Breast epithelium (tissue), 4 donors: ENCODE results near the gene SRC. TPM values are rescaled to one million over a fixed set of nuclear protein-coding genes. Genes with fewer than 3 reads are reported as not detected.

Source experiments
- DNase-seq, 2 donors: peaks; one replicate each; pipeline ENCODE4 v3.0.0-alpha.2; 2019; ENCODE audit warnings: low spot score in 2 of 2
- H3K27ac ChIP-seq, 2 donors: fragments of 200-600 bp; sonication (generic) in 1 of 2; one replicate each; pipeline ENCODE4 v1.5.1; 2016 to 2019; ENCODE audit warnings: mild to moderate bottlenecking in 1 of 2
- H3K27me3 ChIP-seq, 2 donors: fragments of 200-600 bp; sonication (generic) in 1 of 2; one replicate each; pipeline versions ENCODE4 v1.5.1 to v1.6.0; 2017 to 2019; ENCODE audit warnings: control low read depth in 1 of 2, mild to moderate bottlenecking in 1 of 2
- H3K36me3 ChIP-seq: fragments of 200-600 bp; one replicate; pipeline ENCODE4 v1.5.1; 2019
- H3K4me1 ChIP-seq, 2 donors: fragments of 200-600 bp; sonication (generic); one replicate each; pipeline ENCODE4 v1.5.1; 2016 to 2019; ENCODE audit warnings: control low read depth in 1 of 2
- H3K4me3 ChIP-seq, 3 donors: fragments of 200-600 bp; sonication (generic); 1 replicate in 2 of 3; 2 replicates in 1 of 3; pipeline ENCODE4 v1.5.1; 2016 to 2019; ENCODE audit warnings: mild to moderate bottlenecking in 3 of 3, moderate library complexity in 2 of 3
- H3K9me3 ChIP-seq, 2 donors: fragments of 200-600 bp; sonication (generic) in 1 of 2; one replicate each; pipeline ENCODE4 v1.5.1; 2016 to 2019; ENCODE audit warnings: control low read depth in 1 of 2
- POLR2A ChIP-seq: fragments of 450-650 bp; IDR thresholded peaks from one replicate; pipeline ENCODE4 v1.6.1; 2016; ENCODE audit warnings: antibody characterized with exemption, mild to moderate bottlenecking, moderate library complexity
- POLR2AphosphoS5 ChIP-seq, 3 donors: sonication (generic); formaldehyde crosslinking; IDR thresholded peaks; one replicate each; pipeline ENCODE4 v1.6.1; 2017; ENCODE audit warnings: antibody characterized with exemption in 3 of 3
- intact Hi-C: fragments of 100-400 bp; cut with DNase I; formaldehyde crosslinking; loops from one replicate; pipeline ENCODE4 v1.15.1; 2023; ENCODE audit warnings: low total_unique reads
- total RNA-seq, 3 donors: library from RNA; depleted of rRNA; stranded (reverse); fragments of >200 nt; gene quantifications; one replicate each; pipeline ENCODE4 v1.1.0, GENCODE V29; 2016
- TF ChIP-seq, protein P1 (sequence below), 3 donors: fragments of 450-650 bp; IDR thresholded peaks; one replicate each; pipeline ENCODE4 v1.5.1; 2016 to 2017; ENCODE audit warnings: antibody characterized with exemption in 3 of 3, mild to moderate bottlenecking in 3 of 3, moderate library complexity in 3 of 3

SRC gene
- total RNA-seq, 3 donors from 2014 or later, result 12.8 to 25.6 (median 20.6) TPM

DNA sequence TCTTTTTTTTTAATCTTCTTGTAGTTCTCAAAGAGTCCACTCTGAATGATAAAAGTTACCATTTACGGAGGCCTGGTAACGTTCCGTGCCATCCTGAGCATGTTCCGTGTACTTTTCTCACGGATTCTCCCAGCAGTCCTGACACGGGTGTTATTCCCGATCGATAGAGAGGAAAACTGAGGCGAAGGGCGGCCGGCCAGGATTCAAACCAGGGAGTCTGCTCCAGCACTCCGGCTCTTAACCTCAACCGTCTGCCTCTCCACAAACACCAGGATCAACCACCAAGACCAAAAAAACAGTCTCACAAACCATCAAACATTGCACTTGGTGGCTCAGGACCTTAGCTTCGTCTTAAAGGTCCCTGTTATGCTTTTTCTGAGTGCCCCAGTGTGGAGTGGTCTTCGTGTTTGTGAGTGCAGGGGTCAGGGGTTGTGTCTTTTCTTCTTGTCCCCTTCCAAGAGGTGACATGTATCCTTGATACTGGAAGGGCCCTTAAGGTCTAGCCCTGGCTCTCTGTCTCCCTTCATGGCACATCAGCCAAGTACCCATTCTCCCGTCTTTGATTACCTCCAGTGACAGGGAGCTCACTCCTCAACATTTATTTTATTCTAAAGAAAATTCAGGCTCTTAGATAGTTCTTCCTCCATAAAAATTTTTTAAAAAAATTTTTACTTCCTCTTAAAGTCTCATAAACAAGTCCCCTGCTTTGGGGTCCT, 35.1 kb downstream of the SRC start:
- TF ChIP-seq, protein P1, sequence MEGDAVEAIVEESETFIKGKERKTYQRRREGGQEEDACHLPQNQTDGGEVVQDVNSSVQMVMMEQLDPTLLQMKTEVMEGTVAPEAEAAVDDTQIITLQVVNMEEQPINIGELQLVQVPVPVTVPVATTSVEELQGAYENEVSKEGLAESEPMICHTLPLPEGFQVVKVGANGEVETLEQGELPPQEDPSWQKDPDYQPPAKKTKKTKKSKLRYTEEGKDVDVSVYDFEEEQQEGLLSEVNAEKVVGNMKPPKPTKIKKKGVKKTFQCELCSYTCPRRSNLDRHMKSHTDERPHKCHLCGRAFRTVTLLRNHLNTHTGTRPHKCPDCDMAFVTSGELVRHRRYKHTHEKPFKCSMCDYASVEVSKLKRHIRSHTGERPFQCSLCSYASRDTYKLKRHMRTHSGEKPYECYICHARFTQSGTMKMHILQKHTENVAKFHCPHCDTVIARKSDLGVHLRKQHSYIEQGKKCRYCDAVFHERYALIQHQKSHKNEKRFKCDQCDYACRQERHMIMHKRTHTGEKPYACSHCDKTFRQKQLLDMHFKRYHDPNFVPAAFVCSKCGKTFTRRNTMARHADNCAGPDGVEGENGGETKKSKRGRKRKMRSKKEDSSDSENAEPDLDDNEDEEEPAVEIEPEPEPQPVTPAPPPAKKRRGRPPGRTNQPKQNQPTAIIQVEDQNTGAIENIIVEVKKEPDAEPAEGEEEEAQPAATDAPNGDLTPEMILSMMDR (IDR thresholded peaks at IDR 0.05), result no peak
- TF ChIP-seq POLR2A (no peak), POLR2AphosphoS5 (IDR thresholded peaks at IDR 0.05) (no peak)
- intact Hi-C loops, result loop anchor here (10.0 kb wide), 1 partner anchor 106 kb away; no protein-coding TSS in a partner anchor
- DNase-seq, result no peak
- no peak overlapping the region for H3K4me3 ChIP-seq
- no peaks in the 10 kb centered on the region for H3K36me3 ChIP-seq
- H3K27me3 ChIP-seq, result no peaks in the 10 kb centered on the region
- H3K9me3 ChIP-seq, result no peaks in the 10 kb centered on the region
- H3K27ac ChIP-seq, result no peak overlapping the region
- no peaks in the 10 kb centered on the region for H3K4me1 ChIP-seq

DNA sequence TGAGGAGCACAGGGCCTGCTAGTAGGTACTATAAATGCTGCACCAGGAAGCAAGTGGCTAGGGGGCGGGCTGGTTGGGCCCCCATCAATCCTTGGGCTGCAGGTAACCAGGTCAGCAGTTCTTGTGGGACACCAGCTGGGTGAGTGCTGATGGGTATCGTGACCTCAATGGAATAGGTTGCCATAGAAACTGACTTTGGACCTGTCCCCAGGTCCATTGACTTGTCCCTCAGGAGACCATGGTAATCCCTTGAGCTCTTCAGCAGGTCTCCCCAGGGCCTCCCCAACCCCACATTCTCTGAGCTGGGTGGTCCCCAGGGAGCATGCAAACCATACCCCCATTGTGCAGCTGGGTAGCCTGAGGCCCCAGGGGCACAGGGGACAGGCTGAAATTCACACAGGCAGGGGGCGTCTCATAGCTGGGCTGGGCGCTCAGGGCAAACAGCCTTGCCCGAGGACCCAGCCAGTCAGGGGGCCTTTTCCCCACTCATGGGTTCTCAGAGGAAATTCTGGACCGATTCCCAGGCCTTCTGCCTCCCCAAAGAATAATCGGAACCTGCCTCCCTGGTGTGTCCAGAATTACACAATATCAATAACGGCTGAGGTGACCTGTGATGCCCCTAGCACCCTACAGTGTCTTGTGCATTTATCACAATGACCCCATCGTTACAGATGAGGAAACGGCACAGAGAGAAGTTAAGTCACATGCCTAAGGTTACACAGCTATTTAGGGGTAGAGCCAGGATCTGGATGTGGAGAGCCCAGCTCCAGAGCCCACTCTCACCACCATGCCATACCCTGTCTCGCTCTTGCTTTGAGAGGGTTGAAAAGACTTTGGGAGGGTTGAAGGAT, 35.9 kb downstream of the SRC start:
- H3K4me1 ChIP-seq, result no peaks in the 10 kb centered on the region
- DNase-seq, result no peak
- no peaks in the 10 kb centered on the region for H3K9me3 ChIP-seq
- H3K27me3 ChIP-seq, result no peaks in the 10 kb centered on the region
- TF ChIP-seq POLR2A, result no peak
- TF ChIP-seq, protein P1 (IDR thresholded peaks at IDR 0.05), result no peak
- no peak for TF ChIP-seq POLR2AphosphoS5 (IDR thresholded peaks at IDR 0.05)
- H3K4me3 ChIP-seq, result no peak overlapping the region
- intact Hi-C loops, result loop anchor here (10.0 kb wide), 1 partner anchor 107 kb away; no protein-coding TSS in a partner anchor
- no peaks in the 10 kb centered on the region for H3K36me3 ChIP-seq
- no peak overlapping the region for H3K27ac ChIP-seq

DNA sequence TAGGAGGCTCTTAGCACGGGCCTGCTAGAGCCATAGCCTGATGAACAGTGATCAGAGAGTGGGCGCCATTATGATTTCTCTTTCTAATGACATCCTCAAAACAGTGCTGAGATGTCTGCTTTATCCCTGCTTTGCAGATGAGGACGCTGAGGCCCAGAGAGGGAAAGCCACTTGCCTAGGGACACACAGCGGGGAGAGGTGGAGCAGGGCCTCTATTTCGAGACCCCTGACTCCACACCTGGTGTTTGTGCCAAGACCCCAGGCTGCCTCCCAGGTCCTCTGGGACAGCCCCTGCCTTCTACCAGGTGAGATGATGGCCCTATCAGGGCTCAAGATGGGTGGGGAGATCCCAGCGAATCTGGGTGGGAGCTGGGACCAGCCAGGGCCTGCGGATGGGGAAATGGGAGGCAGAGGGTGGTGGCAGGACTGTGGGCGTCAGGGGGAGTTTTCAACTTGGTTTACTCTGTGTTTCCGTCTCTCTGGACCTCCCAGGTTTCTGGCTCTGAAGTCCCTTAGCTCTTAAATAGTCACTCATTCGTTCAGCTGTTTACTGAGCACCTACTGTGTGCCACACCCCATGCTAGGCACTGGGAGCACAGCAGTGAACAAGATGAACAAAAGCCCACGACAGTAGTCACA, 36.7 kb downstream of the SRC start:
- H3K36me3 ChIP-seq, result no peaks in the 10 kb centered on the region
- no peak for DNase-seq
- no peak overlapping the region for H3K27ac ChIP-seq
- TF ChIP-seq, protein P1 (IDR thresholded peaks at IDR 0.05), result no peak
- TF ChIP-seq POLR2AphosphoS5 (IDR thresholded peaks at IDR 0.05) (no peak), POLR2A (no peak)
- no peaks in the 10 kb centered on the region for H3K4me1 ChIP-seq
- H3K9me3 ChIP-seq, result no peaks in the 10 kb centered on the region
- intact Hi-C loops, result loop anchor here (10.0 kb wide), 1 partner anchor 108 kb away; no protein-coding TSS in a partner anchor
- no peak overlapping the region for H3K4me3 ChIP-seq
- no peaks in the 10 kb centered on the region for H3K27me3 ChIP-seq

DNA sequence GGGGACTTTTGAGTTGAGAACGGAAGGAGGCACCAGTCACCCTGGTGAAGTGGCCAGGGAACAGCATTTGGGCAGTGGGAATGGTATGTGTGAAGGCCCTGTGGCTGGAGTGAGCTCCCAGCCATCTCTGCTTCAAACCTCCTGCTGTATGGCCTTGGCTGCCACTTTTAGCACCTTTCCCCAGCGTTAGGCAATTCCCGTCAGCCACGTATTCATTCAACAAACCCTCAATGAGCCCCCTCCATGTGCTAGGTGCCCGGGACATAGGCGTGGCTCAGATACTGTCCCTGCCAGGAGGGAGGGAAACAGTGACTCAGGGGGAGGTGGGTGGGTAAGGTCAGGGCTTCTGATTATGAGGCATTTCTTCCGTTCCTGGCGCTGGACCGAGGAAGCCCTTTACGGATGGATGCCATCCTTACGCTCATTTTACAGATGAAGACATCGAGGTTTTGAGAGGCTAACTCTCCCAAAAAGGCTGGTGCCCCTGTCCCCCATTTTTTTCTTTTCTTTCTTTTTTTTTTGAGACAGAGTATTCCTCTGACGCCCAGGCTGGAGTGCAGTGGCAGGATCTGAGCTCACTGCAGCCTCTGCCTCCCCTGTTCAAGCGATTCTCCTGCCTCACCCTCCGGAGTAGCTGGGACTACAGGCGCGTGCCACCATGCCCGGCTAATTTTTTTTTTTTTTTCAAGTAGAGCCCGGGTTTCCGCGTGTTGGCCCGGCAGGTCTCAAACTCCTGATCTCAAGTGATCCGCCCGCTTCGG, 37.5 kb downstream of the SRC start:
- peak overlapping the region; percentile 43 to 66 (median 48) for H3K4me3 ChIP-seq
- H3K27ac ChIP-seq, result no peak overlapping the region

More for the DNA sequence above, 37.5 kb downstream of the SRC start:
- TF ChIP-seq POLR2AphosphoS5 (IDR thresholded peaks at IDR 0.05) (no peak), POLR2A (no peak)
- TF ChIP-seq, protein P1 (IDR thresholded peaks at IDR 0.05), result no peak
- Histone ChIP-seq H3K36me3 (no peaks in the 10 kb centered on the region), H3K27me3 (no peaks in the 10 kb centered on the region), H3K4me1 (no peaks in the 10 kb centered on the region), H3K9me3 (no peaks in the 10 kb centered on the region)
- intact Hi-C loops, result loop anchor here (10.0 kb wide), 1 partner anchor 109 kb away; no protein-coding TSS in a partner anchor
- DNase-seq, result no peak
